Panc1 (cell line): ENCODE results near the gene CD300LG. TPM values are rescaled to one million over a fixed set of nuclear protein-coding genes. Genes with fewer than 3 reads are reported as not detected.
A peak's percentile ranks its signal among the peaks of the same experiment; 100 is the strongest.

Experiments
- ATAC-seq: fragments of 200-7000 bp; cut with Tn5 transposase; 2 replicates; pipeline ENCODE4 v1.9.1; 2020; ENCODE audit warnings: mild to moderate bottlenecking, moderate library complexity
- BruUV-seq: library from RNA; stranded (reverse); fragments of 400-500 nt; replicated peaks from 2 replicates; lab custom pipeline; 2021; lab: Mats Ljungman, UMichigan
- CTCF ChIA-PET: fragments of 300-600 bp; sonication (Branson Sonifier 250); formaldehyde crosslinking; loops from one replicate; lab custom pipeline; 2022; ENCODE audit warnings: antibody characterized with exemption; lab: Charles Lee
- POLR2A ChIA-PET: fragments of 300-600 bp; sonication (Branson Sonifier 250); formaldehyde crosslinking; loops from one replicate; lab custom pipeline; 2022; ENCODE audit warnings: antibody characterized with exemption; lab: Charles Lee
- DNase-seq: peaks from one replicate; pipeline ENCODE4 v3.0.0-alpha.2; 2010; ENCODE audit warnings: low read depth, low spot score
- H3K27ac ChIP-seq: 2 replicates; pipeline ENCODE4 v1.5.1; 2011; ENCODE audit warnings: mild to moderate bottlenecking, low read length, inconsistent platforms
- H3K27me3 ChIP-seq: fragments of 200-500 bp; sonication (Bioruptor generic); 2 replicates; pipeline ENCODE4 v1.6.0; 2014; ENCODE audit warnings: low read length, inconsistent platforms; ENCODE audit not compliant: control insufficient read depth, insufficient read depth
- H3K36me3 ChIP-seq: fragments of 200-500 bp; sonication (Bioruptor generic); 2 replicates; pipeline ENCODE4 v1.5.1; 2014; ENCODE audit warnings: inconsistent platforms, mild to moderate bottlenecking, low read length, moderate library complexity; ENCODE audit not compliant: control insufficient read depth, insufficient read depth
- H3K4me1 ChIP-seq: 2 replicates; pipeline ENCODE4 v1.5.1; 2011; ENCODE audit warnings: inconsistent platforms, mild to moderate bottlenecking, low read length, moderate library complexity; ENCODE audit not compliant: control insufficient read depth, insufficient read depth
- H3K4me3 ChIP-seq, 2 experiments: 2 replicates each; pipeline ENCODE4 v1.5.1; 2011 to 2012; ENCODE audit warnings: low read depth in 2 of 2, low read length in 2 of 2, mild to moderate bottlenecking in 2 of 2, inconsistent platforms in 1 of 2, moderate library complexity in 1 of 2
- H3K9me3 ChIP-seq: fragments of 200-500 bp; sonication (Bioruptor generic); 2 replicates; pipeline ENCODE4 v1.5.1; 2014; ENCODE audit warnings: low read depth, mild to moderate bottlenecking, inconsistent platforms, low read length, moderate library complexity; ENCODE audit not compliant: control insufficient read depth, insufficient read depth
- CTCF ChIP-seq: fragments of 450-650 bp; IDR thresholded peaks from 2 replicates; pipeline ENCODE4 v1.5.1; 2017; ENCODE audit warnings: mild to moderate bottlenecking
- POLR2AphosphoS5 ChIP-seq: IDR thresholded peaks from 2 replicates; pipeline ENCODE4 v1.6.1; 2012; ENCODE audit warnings: mild to moderate bottlenecking, low read depth, low read length, moderate library complexity
- REST ChIP-seq, 2 experiments: IDR thresholded peaks; 2 replicates each; pipeline ENCODE4 v1.6.1; 2011 to 2012; ENCODE audit warnings: low read depth in 2 of 2, control low read depth in 1 of 2, low read length in 1 of 2, mild to moderate bottlenecking in 1 of 2, moderate library complexity in 1 of 2; ENCODE audit not compliant: insufficient read depth in 1 of 2
- SIN3A ChIP-seq: IDR thresholded peaks from 2 replicates; pipeline ENCODE4 v1.6.1; 2012; ENCODE audit warnings: low read depth, mild to moderate bottlenecking, low read length, moderate library complexity, borderline replicate concordance; ENCODE audit not compliant: insufficient read depth
- TCF7L2 ChIP-seq: IDR thresholded peaks from 2 replicates; pipeline ENCODE4 v1.6.1; 2011; ENCODE audit warnings: mild to moderate bottlenecking, low read depth, low read length, inconsistent platforms
- in situ Hi-C: cut with HindIII; loops from 2 replicates; pipeline ENCODE4 v1.10.0; 2016; ENCODE audit warnings: low sequenced_read_pairs, low pct_unique_long_range_greater_than_20kb
- intact Hi-C: fragments of 100-400 bp; cut with micrococcal nuclease; formaldehyde crosslinking; loops from one replicate; pipeline ENCODE4 v1.10.0; 2022; ENCODE audit not compliant: unreplicated experiment
- total RNA-seq: library from RNA; stranded (reverse); gene quantifications from one replicate; pipeline ENCODE4 v1.2.1, GENCODE V29; 2021; ENCODE audit not compliant: unreplicated experiment

Gene CD300LG
- total RNA-seq, 1 experiment from 2014 or later: not detected

DNA sequence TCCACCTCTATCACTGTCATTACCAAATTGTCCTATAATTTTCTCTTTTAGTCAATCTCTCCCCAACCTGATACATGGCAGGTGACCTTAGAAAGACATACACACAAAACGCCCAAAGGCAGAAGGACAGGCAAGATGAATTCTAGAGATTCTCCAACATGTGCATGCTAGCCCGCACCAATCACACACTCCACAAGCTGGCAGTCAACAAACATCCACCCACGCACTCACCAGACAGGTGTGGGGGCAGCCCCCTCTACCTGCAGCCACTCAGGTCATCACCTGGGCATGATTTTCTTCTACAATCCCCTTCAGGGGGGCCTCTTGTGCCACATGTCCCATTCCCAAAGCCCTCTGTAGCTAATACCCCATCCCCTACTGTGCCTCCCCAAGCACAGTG lies 50.9 kb downstream of the CD300LG start:
- Histone ChIP-seq H3K9me3 (no peaks in the 10 kb centered on the region), H3K36me3 (no peaks in the 10 kb centered on the region; the same call in 1 of the 2 replicates), H3K27ac (no peak overlapping the region), H3K4me3 (no peak overlapping the region), H3K4me1 (peaks cover 9% of the 10 kb centered on the region), H3K27me3 (no peaks in the 10 kb centered on the region)
- ChIA-PET POLR2A (no interaction called here), CTCF (no interaction called here)
- TF ChIP-seq SIN3A (no peak), TCF7L2 (no peak)
- DNase-seq (no peak), ATAC-seq (no peak)
- in situ Hi-C loops (no loop called here), intact Hi-C loops (no loop called here)
- BruUV-seq: no TSS peak

DNA sequence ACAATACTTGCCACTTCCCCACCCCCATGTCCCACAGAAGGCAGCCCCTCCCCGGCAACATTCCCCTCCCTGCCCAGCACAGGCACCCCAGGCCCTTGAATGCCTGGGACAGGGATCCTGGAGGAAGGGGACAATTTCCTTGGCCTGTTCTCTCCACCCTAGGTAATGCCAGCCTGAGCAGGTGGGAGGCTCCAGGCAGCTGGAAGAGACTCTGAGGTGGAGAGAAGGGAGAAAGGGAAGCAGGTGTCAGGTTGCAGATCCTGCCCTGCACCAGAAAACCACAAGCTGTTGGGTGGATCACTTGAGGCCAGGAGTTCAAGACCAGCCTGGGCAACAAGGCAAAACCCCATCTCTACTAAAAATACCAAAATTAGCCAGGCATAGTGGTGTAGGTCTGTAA lies 51.5 kb downstream of the CD300LG start:
- intact Hi-C loops: no loop called here
- Histone ChIP-seq H3K27ac (no peak overlapping the region), H3K9me3 (no peaks in the 10 kb centered on the region), H3K4me3 (no peak overlapping the region), H3K27me3 (no peaks in the 10 kb centered on the region), H3K36me3 (no peaks in the 10 kb centered on the region; the same call in 1 of the 2 replicates), H3K4me1 (peaks cover 9% of the 10 kb centered on the region)
- in situ Hi-C loops: no loop called here
- no TSS peak for BruUV-seq
- CTCF ChIA-PET: no interaction called here
- DNase-seq: no peak
- no peak for ATAC-seq
- POLR2A ChIA-PET: no interaction called here
- TF ChIP-seq REST (IDR thresholded peaks at IDR 0.05; ENCODE audit: insufficient read depth in 1 of 2, low read depth in 2 of 2, low read length in 1 of 2): no peak
- TF ChIP-seq POLR2AphosphoS5: no peak
- TF ChIP-seq TCF7L2: no peak
- no peak for TF ChIP-seq CTCF
- TF ChIP-seq SIN3A: no peak

DNA sequence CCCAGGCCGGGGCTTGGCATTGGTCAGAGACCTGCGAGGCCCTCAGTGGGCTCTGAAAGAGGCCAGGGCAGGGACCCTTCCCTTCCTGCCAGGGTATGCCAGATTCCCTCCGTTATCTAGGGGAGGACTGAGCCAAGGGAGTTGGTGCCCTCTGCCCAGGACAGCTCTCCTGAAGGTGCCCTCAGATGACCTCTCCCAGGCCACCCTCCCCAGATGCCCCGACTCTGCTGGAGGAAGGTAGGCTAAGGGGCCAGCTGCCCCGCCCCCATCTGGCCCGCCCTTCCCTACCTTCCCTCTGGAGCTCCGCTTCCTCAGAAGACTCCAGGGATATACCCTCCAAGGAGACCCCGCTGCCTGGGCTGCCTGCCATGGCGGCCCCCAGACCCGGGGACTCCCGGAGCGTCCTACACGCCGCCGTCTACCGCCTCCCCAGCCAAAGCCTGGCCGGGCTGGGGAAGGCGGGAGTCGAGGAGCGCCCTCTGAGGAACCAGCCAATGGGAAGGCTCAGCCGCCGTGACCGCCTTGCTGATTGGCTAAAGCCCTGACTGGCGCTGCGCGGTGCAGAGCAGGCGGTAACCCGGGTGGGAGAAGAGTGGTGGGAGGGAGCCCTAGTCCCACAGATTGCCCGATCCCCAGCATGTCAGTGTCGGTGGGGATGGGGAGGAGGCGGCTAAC lies 53.3 kb downstream of the CD300LG start:
- Histone ChIP-seq H3K36me3 (no peaks in the 10 kb centered on the region; the same call in 1 of the 2 replicates), H3K27ac (peak overlapping the region; percentile 39; the same call in 1 of the 2 replicates), H3K4me3 (peak overlapping the region; percentile 49 to 58), H3K9me3 (no peaks in the 10 kb centered on the region), H3K4me1 (peaks cover 9% of the 10 kb centered on the region), H3K27me3 (no peaks in the 10 kb centered on the region)
- TF ChIP-seq CTCF (no peak), REST (IDR thresholded peaks at IDR 0.05; ENCODE audit: insufficient read depth in 1 of 2, low read depth in 2 of 2, low read length in 1 of 2) (no peak), SIN3A (no peak), TCF7L2 (no peak), POLR2AphosphoS5 (no peak)
- no TSS peak for BruUV-seq
- intact Hi-C loops: no loop called here
- ATAC-seq (peak; percentile 99), DNase-seq (peak; percentile 18)
- POLR2A ChIA-PET: interaction anchor here (1.0 kb wide), 1 partner anchor 67 kb away, joined by 5 read pairs; no protein-coding TSS in a partner anchor
- CTCF ChIA-PET: interaction anchor here (0.6 kb wide), 1 partner anchor 207 kb away, joined by 3 read pairs; no protein-coding TSS in a partner anchor
- in situ Hi-C loops: no loop called here
